HG03280 (cell line): ENCODE measurements around the gene NCOA3.

Source experiments
- ATAC-seq: cut with Tn5 transposase; IDR thresholded peaks from one replicate; pipeline ENCODE4 v1.9.1; 2021; ENCODE audit warnings: mild to moderate bottlenecking, moderate library complexity; ENCODE audit not compliant: unreplicated experiment

Gene NCOA3

DNA sequence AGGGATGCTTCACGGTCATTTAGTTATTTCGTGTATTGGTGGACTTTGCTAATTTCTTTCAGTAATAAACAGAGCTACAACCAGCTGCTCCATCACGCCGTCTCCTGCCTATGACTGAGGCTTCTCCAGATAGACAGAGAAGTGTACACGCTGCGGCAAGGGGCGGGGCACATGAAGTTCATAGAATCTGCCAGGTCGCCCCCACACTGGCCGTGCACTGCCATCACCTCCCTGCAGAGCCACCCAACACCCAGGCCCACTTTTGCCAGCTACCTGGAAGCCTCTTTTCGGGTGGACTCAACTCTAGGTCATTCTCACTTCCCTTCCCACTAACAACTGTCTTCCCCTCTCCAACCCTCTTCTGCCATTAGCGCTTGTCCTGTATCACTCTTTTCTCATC, 195.2 kb downstream of the NCOA3 start:
- no peak for ATAC-seq

DNA sequence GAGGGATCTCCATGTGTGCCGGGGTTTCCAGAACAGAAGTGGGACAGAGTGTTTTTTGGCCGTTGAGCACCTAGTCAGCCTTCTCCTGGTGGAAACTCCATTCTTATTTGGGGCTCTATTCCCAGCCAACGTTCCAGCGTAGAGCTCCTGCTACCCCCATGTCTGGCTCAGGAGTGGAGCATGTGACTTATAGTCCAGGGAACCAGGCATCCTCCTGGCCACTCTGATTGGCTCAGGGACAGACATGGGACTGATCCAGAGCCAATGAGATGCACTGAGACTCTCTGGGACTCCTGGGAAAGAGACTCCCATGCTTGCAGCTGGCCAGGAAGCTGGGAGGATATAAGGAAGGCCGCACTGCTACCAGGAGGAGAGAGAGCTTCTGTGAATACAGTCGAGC, 196.5 kb downstream of the NCOA3 start:
- ATAC-seq, result no peak

DNA sequence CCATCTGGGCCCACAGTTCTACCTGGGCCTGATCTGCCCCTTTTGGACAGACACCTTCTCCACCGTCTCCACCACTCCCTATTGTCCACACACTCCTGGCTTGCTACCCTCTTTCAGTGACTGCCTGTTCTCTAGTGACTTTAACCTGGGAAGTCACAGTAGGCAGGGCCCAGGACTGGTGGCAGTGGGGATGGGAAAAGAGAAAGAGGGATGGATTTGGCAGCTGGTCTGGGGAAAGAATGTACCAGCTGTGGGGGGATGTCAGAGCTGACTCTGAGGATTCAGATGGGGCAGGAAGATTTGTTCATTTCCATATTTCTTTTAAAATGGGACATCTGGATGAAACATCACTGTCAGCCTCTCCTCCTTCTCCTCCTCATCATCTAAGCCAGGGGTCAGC, 198.1 kb downstream of the NCOA3 start:
- no peak for ATAC-seq

DNA sequence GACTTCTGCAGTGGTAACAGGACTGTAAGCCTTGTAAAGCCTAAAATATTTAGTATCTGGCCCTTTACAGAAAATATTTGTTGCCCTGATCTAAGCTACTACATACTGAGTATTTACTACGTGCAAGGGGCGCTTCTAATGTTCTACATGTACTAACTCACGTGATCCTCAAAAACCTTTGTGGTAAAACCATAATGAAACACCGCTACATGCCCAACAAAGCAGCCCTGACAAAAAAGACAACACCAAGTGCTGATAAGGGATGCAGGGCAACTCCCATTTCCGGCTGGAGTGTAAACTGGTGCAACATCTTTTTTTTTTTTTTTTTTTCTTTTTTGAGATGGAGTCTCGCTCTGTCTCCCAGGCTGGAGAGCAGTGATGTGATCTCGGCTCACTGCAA, 198.6 kb downstream of the NCOA3 start:
- ATAC-seq, result no peak

DNA sequence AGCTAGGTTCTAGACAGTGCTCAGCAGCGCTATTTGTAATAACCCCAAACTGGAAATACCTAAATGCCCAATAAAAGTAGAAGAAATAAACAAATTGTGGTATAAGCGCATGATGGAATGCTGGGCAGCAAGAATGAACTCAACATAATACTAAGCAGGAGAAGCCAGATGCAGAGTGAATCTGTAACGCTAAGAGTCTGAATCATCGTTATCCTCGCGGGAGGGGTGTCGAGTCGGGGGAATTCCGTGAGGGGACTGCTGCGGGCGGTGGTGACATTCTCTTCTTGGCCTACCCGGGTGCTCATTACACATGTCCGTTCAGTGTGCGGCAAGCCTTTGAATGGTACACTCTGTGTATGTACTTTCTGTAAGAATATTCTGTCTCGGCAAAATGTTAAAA, 199.9 kb downstream of the NCOA3 start:
- ATAC-seq, result no peak

DNA sequence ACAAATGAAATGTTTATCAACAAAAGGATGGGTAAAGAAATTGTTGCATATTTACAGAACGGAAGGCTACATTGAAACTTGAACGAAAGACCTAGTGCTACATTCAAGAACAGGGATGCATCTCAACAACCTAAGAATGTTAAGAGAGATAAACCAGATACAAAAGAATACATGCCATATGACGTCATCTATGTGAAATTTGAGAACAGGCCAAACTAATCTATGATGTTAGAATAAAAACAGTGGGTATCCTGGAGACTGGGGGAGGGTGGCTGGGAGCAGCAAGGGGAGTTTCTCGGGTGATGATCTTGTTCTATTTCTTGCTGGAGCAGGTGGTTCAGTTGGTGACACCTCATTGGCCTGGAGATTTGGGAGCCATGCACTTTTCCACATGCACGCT, 202.1 kb downstream of the NCOA3 start:
- ATAC-seq, result no peak

DNA sequence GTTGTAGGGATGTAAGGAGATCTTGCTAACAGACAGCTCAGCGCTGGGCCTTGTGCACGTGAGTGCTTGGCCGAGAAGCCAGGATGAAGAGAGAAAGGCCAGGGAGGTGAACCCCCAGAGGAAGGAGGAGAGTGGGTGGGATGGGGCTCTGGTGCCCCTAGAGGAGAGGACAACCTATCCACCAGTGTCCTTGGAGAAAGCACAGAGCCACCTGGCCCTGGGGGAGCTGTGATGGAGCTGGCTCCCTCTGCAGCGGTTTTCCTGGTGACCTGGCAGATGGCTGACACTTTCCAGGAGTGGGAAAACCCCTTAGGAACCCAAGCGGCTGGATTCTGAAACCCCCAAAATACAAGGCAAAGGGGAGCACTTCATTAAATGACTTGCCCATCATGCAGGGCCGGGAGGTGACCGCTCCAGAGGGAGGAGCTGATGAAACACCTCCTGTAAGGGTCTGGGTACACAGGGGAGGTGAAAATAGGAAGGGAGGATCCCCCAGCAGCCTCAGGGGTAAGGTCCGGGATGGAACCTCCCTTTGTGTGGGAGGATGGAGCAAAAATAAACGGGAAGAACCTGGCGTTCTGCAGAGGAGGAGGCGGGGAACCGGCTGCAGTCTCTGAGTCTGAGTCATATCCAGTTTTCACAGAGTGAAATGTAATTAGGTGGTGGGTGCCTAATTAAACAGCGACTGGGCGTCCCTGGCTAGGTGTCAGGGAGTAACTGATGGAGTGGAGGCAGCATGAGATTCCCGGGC, 203.2 kb downstream of the NCOA3 start:
- no peak for ATAC-seq

DNA sequence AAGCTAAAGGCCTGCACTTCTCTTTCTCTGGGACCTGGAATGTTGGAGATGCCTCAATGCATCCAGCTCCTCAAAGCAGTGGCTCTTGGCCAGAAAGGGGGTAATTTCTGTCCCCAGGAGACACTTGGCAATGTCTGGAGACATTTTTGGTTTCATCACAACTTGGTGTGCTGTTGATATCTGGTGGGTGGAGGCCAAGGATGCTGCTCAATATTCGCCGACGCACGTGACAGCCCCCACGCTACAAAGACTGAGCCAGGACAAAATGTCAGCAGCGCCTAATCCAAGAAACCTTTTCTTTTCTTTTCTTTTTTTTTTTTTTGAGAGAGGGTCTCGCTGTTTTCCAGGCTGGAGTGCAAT, 203.8 kb downstream of the NCOA3 start:
- no peak for ATAC-seq

DNA sequence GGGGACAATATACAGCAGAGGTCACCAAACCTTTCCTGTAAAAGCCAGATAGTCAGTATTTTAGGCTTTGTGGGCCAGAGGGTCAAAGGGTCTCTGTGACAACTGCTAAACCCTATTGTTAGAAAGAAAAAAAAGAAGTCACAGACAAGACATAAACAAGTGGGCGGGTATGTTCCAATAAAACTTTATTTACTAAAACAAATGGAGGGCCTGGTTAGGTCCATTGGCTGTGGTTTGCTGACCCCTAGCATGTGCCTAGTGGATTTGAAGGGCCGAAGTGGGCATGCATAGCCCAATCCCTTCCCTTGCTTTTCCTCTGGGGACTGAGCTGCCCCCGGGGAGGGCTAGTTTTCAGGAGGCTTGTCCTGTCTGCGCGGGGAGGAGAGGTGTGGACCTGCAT, 204.7 kb downstream of the NCOA3 start:
- no peak for ATAC-seq
